HL-60 (cell line): Measurements from ENCODE around the gene KLHDC8A.

Source experiments
- DNase-seq, 2 experiments: peaks; one replicate each; pipeline ENCODE4 v3.0.0-alpha.2; 2010 to 2020; ENCODE audit warnings: low read depth in 1 of 2, low spot score in 1 of 2
- H3K27ac ChIP-seq: fragments of 250-450 bp; sonication (Bioruptor Pico); replicated peaks from 2 replicates; pipeline ENCODE4 v1.5.1; 2020; ENCODE audit warnings: mild to moderate bottlenecking, moderate library complexity
- H3K27me3 ChIP-seq: fragments of 250-450 bp; sonication (Bioruptor Pico); 2 replicates; pipeline ENCODE4 v1.5.1; 2021; ENCODE audit warnings: mild to moderate bottlenecking, moderate library complexity; ENCODE audit not compliant: insufficient read depth, poor library complexity, severe bottlenecking
- H3K4me3 ChIP-seq: replicated peaks from 2 replicates; pipeline ENCODE4 v1.5.1; 2011; ENCODE audit warnings: mild to moderate bottlenecking, control low read depth, low read length; ENCODE audit not compliant: insufficient read depth
- CTCF ChIP-seq: IDR thresholded peaks from one replicate; pipeline ENCODE4 v1.5.1; 2011; ENCODE audit warnings: low read length, control low read depth, inconsistent platforms; ENCODE audit not compliant: insufficient read depth
- GABPA ChIP-seq: IDR thresholded peaks from 2 replicates; pipeline ENCODE4 v1.6.1; 2012; ENCODE audit warnings: low read depth
- POLR2AphosphoS5 ChIP-seq: IDR thresholded peaks from 2 replicates; pipeline ENCODE4 v1.6.1; 2012; ENCODE audit warnings: low read depth
- REST ChIP-seq: IDR thresholded peaks from 2 replicates; pipeline ENCODE4 v1.6.1; 2012; ENCODE audit warnings: low read depth; ENCODE audit not compliant: insufficient replicate concordance
- SPI1 ChIP-seq: IDR thresholded peaks from 2 replicates; pipeline ENCODE4 v1.6.1; 2012; ENCODE audit warnings: low read depth, mild to moderate bottlenecking, borderline replicate concordance

The KLHDC8A gene

GRCh38 chr1:205359771-205360565 lies 3.2 kb upstream of the KLHDC8A start:
- no peak overlapping the region for H3K4me3 ChIP-seq
- H3K27ac ChIP-seq: no peak overlapping the region
- DNase-seq: no peak
- TF ChIP-seq CTCF (no peak), GABPA (no peak), REST (no peak), SPI1 (no peak), POLR2AphosphoS5 (no peak)
- H3K27me3 ChIP-seq: peaks cover 14% of the 10 kb centered on the region

- Histone ChIP-seq H3K27me3 (peaks cover 18% of the 10 kb centered on the region), H3K27ac (no peak overlapping the region), H3K4me3 (no peak overlapping the region)
- DNase-seq: no peak
- TF ChIP-seq POLR2AphosphoS5: no peak
- no peak for TF ChIP-seq GABPA
- TF ChIP-seq REST: no peak
- no peak for TF ChIP-seq SPI1
- no peak for TF ChIP-seq CTCF
Observed at GRCh38 chr1:205358579-205358978, 1.9 kb upstream of the KLHDC8A start.

GRCh38 chr1:205357567-205357966 lies 845 bp upstream of the KLHDC8A start:
- TF ChIP-seq CTCF (no peak), POLR2AphosphoS5 (no peak), REST (no peak), GABPA (no peak), SPI1 (no peak)
- Histone ChIP-seq H3K27ac (no peak overlapping the region), H3K27me3 (peaks cover 18% of the 10 kb centered on the region), H3K4me3 (no peak overlapping the region)
- no peak for DNase-seq
